Choroid plexus epithelial cell (primary cell): ENCODE measurements around the gene DIMT1.
A peak's percentile ranks its signal among the peaks of the same experiment; 100 is the strongest.

Source experiments
- DNase-seq: peaks from one replicate; pipeline ENCODE4 v3.0.0-alpha.2; 2010; ENCODE audit warnings: low read depth
- H3K4me3 ChIP-seq: 2 replicates; pipeline ENCODE4 v1.5.1; 2011; ENCODE audit warnings: low read depth, mild to moderate bottlenecking, control low read depth, low read length, moderate library complexity
- TF ChIP-seq, protein P1 (sequence below): conservative IDR thresholded peaks from 2 replicates; pipeline ENCODE4 v1.5.1; 2011; ENCODE audit warnings: low read depth, mild to moderate bottlenecking, control low read depth, inconsistent platforms, low read length, moderate library complexity

Gene DIMT1

DNA sequence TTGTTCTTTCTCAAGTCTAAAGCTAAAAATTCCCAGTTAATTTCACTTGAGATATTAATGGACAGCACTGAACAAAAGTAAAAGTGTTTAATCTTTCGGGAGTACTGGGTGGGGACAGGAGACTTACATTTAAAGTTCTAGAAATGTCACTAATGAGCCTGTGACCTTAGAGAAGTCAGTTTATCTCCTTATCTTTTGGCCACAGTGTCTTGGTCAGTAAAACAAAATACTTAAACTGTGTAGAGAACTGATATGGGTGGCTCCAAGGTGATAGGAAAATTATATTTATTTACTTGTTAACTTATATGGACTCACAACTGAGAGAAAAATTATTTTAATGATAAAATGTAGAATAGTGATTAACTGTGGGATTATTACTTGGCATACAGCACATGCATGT, 17.7 kb upstream of the DIMT1 start:
- H3K4me3 ChIP-seq = no peak overlapping the region
- DNase-seq = no peak
- TF ChIP-seq, protein P1, sequence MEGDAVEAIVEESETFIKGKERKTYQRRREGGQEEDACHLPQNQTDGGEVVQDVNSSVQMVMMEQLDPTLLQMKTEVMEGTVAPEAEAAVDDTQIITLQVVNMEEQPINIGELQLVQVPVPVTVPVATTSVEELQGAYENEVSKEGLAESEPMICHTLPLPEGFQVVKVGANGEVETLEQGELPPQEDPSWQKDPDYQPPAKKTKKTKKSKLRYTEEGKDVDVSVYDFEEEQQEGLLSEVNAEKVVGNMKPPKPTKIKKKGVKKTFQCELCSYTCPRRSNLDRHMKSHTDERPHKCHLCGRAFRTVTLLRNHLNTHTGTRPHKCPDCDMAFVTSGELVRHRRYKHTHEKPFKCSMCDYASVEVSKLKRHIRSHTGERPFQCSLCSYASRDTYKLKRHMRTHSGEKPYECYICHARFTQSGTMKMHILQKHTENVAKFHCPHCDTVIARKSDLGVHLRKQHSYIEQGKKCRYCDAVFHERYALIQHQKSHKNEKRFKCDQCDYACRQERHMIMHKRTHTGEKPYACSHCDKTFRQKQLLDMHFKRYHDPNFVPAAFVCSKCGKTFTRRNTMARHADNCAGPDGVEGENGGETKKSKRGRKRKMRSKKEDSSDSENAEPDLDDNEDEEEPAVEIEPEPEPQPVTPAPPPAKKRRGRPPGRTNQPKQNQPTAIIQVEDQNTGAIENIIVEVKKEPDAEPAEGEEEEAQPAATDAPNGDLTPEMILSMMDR = no peak

GRCh38 chr5:62419609-62420008, 15.9 kb upstream of the DIMT1 start:
- no peak overlapping the region for H3K4me3 ChIP-seq
- TF ChIP-seq, protein P1 = no peak
- DNase-seq = no peak

- H3K4me3 ChIP-seq = no peak overlapping the region
- TF ChIP-seq, protein P1 = no peak
- no peak for DNase-seq
Measured at GRCh38 chr5:62418462-62419076, 14.9 kb upstream of the DIMT1 start.

DNA sequence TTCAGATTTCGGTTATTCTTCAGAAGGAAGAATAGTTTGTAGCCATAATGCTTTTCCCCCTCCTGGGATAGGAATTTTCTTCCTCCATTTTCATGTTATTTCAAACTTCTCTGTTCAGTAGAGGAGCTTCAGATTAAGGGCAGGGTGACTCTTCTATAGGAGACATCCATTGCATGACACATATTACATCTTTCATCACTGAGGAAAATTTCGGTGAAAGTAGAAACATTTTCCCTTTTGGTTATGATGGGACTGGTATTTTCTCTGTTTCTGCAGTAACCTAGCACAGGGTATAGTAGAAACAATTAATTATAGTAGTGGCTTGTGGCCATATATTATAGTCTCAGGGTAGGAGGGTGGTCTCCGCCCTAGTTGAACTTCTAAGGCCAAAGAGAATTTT, 10.0 kb upstream of the DIMT1 start:
- TF ChIP-seq, protein P1 = no peak
- peak overlapping the region; percentile 92 for H3K4me3 ChIP-seq
- DNase-seq = no peak

DNA sequence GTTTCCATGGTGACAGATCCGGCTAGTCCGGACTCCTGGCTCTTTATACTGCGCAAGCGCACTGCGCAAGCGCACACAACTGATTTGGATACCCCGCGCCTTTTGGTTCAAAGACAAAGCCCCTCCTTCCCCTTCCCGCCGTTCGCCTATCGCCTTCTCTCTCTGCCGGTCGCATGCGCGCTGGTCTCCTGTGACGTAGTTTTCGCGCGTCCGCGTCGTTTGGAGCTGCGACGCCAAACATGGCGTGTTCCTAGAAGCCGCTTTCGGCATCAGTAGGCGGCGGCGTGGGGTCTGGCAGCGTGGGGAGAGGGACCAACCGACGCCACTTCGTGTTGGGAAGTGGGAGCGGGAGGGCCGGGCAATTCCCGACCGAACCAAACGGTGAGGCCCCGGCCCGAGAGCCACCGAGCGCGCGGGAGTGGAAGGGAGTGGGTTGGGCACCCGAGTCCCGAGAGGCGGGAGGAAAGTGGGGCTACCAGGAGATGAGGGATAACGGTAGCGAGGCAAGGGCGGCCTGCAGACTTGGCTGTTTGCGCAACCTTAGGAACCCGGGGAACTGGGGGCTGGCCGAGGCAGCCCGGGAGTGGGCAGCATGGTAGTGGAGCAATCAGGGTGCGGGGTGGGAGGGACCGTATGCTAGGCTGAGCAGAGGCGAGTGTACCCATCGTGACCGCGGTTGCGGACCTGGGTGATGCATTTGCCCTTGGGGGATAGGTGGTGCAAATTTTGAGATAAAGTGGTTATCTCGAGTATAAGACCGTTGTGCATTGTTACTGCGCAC, 9.0 kb upstream of the DIMT1 start, which contains the start of gene IPO11:
Gene IPO11, plus strand, starts transcription at position 215 of the 781 bp plus-strand sequence. CDS start 24,517 bp downstream, outside the sequence.
- peak; percentile 99 for DNase-seq
- TF ChIP-seq, protein P1 = peak; percentile 4
- H3K4me3 ChIP-seq = peak within 1 kb of the TSS; percentile 92

- peak; percentile 58 for DNase-seq
- TF ChIP-seq, protein P1 = no peak
Measured at GRCh38 chr5:62395210-62395950, 8.3 kb downstream of the DIMT1 start.

More at GRCh38 chr5:62395210-62395950, 8.3 kb downstream of the DIMT1 start:
- no peak overlapping the region for H3K4me3 ChIP-seq
